ENCODE data around the gene KIF14. TPM values are rescaled to one million over a fixed set of nuclear protein-coding genes. Genes with fewer than 3 reads are reported as not detected.

Gene KIF14
- 1.0 TPM for total RNA-seq

GRCh38 chr1:200620273-200621131 is at the start of gene KIF14:
TSS of gene KIF14 (minus strand) at chr1:200620751. CDS start at chr1:200618723, 2,028 bp downstream.
- Histone ChIP-seq H3K4me3 (ENCODE audit: low read length in 3 of 3) (peak within 1 kb of the TSS; percentile 83 to 88 (median 83)), H3K9me3 (ENCODE audit: control insufficient read depth in 3 of 3, low read length in 3 of 3) (no peaks in the 10 kb centered on the region), H3K4me1 (ENCODE audit: control insufficient read depth in 3 of 3, insufficient read depth in 3 of 3, low read length in 3 of 3) (peaks cover 3 to 6% (median 4%) of the 10 kb centered on the region in 3 donors), H3K27ac (ENCODE audit: low read depth, low read length) (no peak within 1 kb of the TSS), H3K36me3 (ENCODE audit: control insufficient read depth in 3 of 3, insufficient read depth in 3 of 3, low read length in 3 of 3) (no peaks in the 10 kb centered on the region), H3K9ac (ENCODE audit: low read depth in 1 of 3, low read length in 3 of 3) (peak within 1 kb of the TSS; percentile 71 to 81 (median 77)), H3K27me3 (ENCODE audit: control insufficient read depth in 3 of 3, insufficient read depth in 3 of 3, low read length in 3 of 3) (no peaks in the 10 kb centered on the region)

- no peaks in the 10 kb centered on the region for H3K27me3 ChIP-seq (ENCODE audit: control insufficient read depth in 3 of 3, insufficient read depth in 3 of 3, low read length in 3 of 3)
- peaks cover 0 to 6% (median 3%) of the 10 kb centered on the region in 3 donors for H3K36me3 ChIP-seq (ENCODE audit: control insufficient read depth in 3 of 3, insufficient read depth in 3 of 3, low read length in 3 of 3)
- H3K9ac ChIP-seq (ENCODE audit: low read depth in 1 of 3, low read length in 3 of 3), result peak within 1 kb of the TSS; percentile 98 to 100 (median 99)
- H3K27ac ChIP-seq (ENCODE audit: low read depth, low read length), result peak within 1 kb of the TSS; percentile 99
- H3K9me3 ChIP-seq (ENCODE audit: control insufficient read depth in 3 of 3, low read length in 3 of 3), result no peaks in the 10 kb centered on the region
- H3K4me1 ChIP-seq (ENCODE audit: control insufficient read depth in 3 of 3, insufficient read depth in 3 of 3, low read length in 3 of 3), result peaks cover 6 to 19% (median 13%) of the 10 kb centered on the region in 3 donors
- H3K4me3 ChIP-seq (ENCODE audit: low read length in 3 of 3), result peak within 1 kb of the TSS; percentile 86 to 88 (median 88)
These were observed 49.0 kb upstream of the KIF14 start, which contains the start of gene DDX59 for GRCh38 chr1:200669314-200670241. TSS of gene DDX59 (minus strand) at chr1:200669907. CDS start at chr1:200666740, 3,167 bp downstream.

- Histone ChIP-seq H3K9ac (ENCODE audit: low read depth in 1 of 3, low read length in 3 of 3) (peak overlapping the region; percentile 98 to 100 (median 99)), H3K9me3 (ENCODE audit: control insufficient read depth in 3 of 3, low read length in 3 of 3) (no peaks in the 10 kb centered on the region), H3K4me3 (ENCODE audit: low read length in 3 of 3) (peak overlapping the region; percentile 81 to 88 (median 88)), H3K4me1 (ENCODE audit: control insufficient read depth in 3 of 3, insufficient read depth in 3 of 3, low read length in 3 of 3) (peaks cover 6 to 19% (median 13%) of the 10 kb centered on the region in 3 donors), H3K36me3 (ENCODE audit: control insufficient read depth in 3 of 3, insufficient read depth in 3 of 3, low read length in 3 of 3) (peaks cover 3 to 11% (median 6%) of the 10 kb centered on the region in 3 donors), H3K27ac (ENCODE audit: low read depth, low read length) (peak overlapping the region; percentile 99), H3K27me3 (ENCODE audit: control insufficient read depth in 3 of 3, insufficient read depth in 3 of 3, low read length in 3 of 3) (no peaks in the 10 kb centered on the region)
These were observed 48.2 kb upstream of the KIF14 start for GRCh38 chr1:200668514-200669313.

- Histone ChIP-seq H3K4me1 (ENCODE audit: control insufficient read depth in 3 of 3, insufficient read depth in 3 of 3, low read length in 3 of 3) (peaks cover 6 to 19% (median 13%) of the 10 kb centered on the region in 3 donors), H3K27ac (ENCODE audit: low read depth, low read length) (peak overlapping the region; percentile 31), H3K36me3 (ENCODE audit: control insufficient read depth in 3 of 3, insufficient read depth in 3 of 3, low read length in 3 of 3) (peaks cover 7 to 22% (median 19%) of the 10 kb centered on the region in 3 donors), H3K9me3 (ENCODE audit: control insufficient read depth in 3 of 3, low read length in 3 of 3) (no peaks in the 10 kb centered on the region), H3K4me3 (ENCODE audit: low read length in 3 of 3) (no peak overlapping the region), H3K9ac (ENCODE audit: low read depth in 1 of 3, low read length in 3 of 3) (peak overlapping the region in 1 of 3 donors; percentile 8), H3K27me3 (ENCODE audit: control insufficient read depth in 3 of 3, insufficient read depth in 3 of 3, low read length in 3 of 3) (no peaks in the 10 kb centered on the region)
These were observed 45.8 kb upstream of the KIF14 start for GRCh38 chr1:200666309-200666708.

- H3K27ac ChIP-seq (ENCODE audit: low read depth, low read length), result peak overlapping the region; percentile 31
- peaks cover 4 to 18% (median 13%) of the 10 kb centered on the region in 3 donors for H3K4me1 ChIP-seq (ENCODE audit: control insufficient read depth in 3 of 3, insufficient read depth in 3 of 3, low read length in 3 of 3)
- H3K36me3 ChIP-seq (ENCODE audit: control insufficient read depth in 3 of 3, insufficient read depth in 3 of 3, low read length in 3 of 3), result peaks cover 7 to 22% (median 21%) of the 10 kb centered on the region in 3 donors
- no peaks in the 10 kb centered on the region for H3K9me3 ChIP-seq (ENCODE audit: control insufficient read depth in 3 of 3, low read length in 3 of 3)
- peak overlapping the region in 1 of 3 donors; percentile 8 for H3K9ac ChIP-seq (ENCODE audit: low read depth in 1 of 3, low read length in 3 of 3)
- no peak overlapping the region for H3K4me3 ChIP-seq (ENCODE audit: low read length in 3 of 3)
- no peaks in the 10 kb centered on the region for H3K27me3 ChIP-seq (ENCODE audit: control insufficient read depth in 3 of 3, insufficient read depth in 3 of 3, low read length in 3 of 3)
These were observed 45.3 kb upstream of the KIF14 start for GRCh38 chr1:200665861-200666260.

GRCh38 chr1:200660719-200661118 is 40.2 kb upstream of the KIF14 start:
- H3K9ac ChIP-seq (ENCODE audit: low read depth in 1 of 3, low read length in 3 of 3), result no peak overlapping the region
- no peaks in the 10 kb centered on the region for H3K27me3 ChIP-seq (ENCODE audit: control insufficient read depth in 3 of 3, insufficient read depth in 3 of 3, low read length in 3 of 3)
- H3K9me3 ChIP-seq (ENCODE audit: control insufficient read depth in 3 of 3, low read length in 3 of 3), result no peaks in the 10 kb centered on the region
- no peak overlapping the region for H3K4me3 ChIP-seq (ENCODE audit: low read length in 3 of 3)
- H3K36me3 ChIP-seq (ENCODE audit: control insufficient read depth in 3 of 3, insufficient read depth in 3 of 3, low read length in 3 of 3), result peaks cover 21 to 53% (median 50%) of the 10 kb centered on the region in 3 donors
- no peak overlapping the region for H3K27ac ChIP-seq (ENCODE audit: low read depth, low read length)
- peaks cover 0 to 2% (median 0%) of the 10 kb centered on the region in 3 donors for H3K4me1 ChIP-seq (ENCODE audit: control insufficient read depth in 3 of 3, insufficient read depth in 3 of 3, low read length in 3 of 3)

GRCh38 chr1:200659269-200659668 is 38.7 kb upstream of the KIF14 start:
- Histone ChIP-seq H3K4me3 (ENCODE audit: low read length in 3 of 3) (no peak overlapping the region), H3K9me3 (ENCODE audit: control insufficient read depth in 3 of 3, low read length in 3 of 3) (no peaks in the 10 kb centered on the region), H3K27me3 (ENCODE audit: control insufficient read depth in 3 of 3, insufficient read depth in 3 of 3, low read length in 3 of 3) (no peaks in the 10 kb centered on the region), H3K9ac (ENCODE audit: low read depth in 1 of 3, low read length in 3 of 3) (no peak overlapping the region), H3K36me3 (ENCODE audit: control insufficient read depth in 3 of 3, insufficient read depth in 3 of 3, low read length in 3 of 3) (peaks cover 21 to 61% (median 54%) of the 10 kb centered on the region in 3 donors), H3K27ac (ENCODE audit: low read depth, low read length) (no peak overlapping the region), H3K4me1 (ENCODE audit: control insufficient read depth in 3 of 3, insufficient read depth in 3 of 3, low read length in 3 of 3) (no peaks in the 10 kb centered on the region)

- Histone ChIP-seq H3K4me3 (ENCODE audit: low read length in 3 of 3) (no peak overlapping the region), H3K4me1 (ENCODE audit: control insufficient read depth in 3 of 3, insufficient read depth in 3 of 3, low read length in 3 of 3) (no peaks in the 10 kb centered on the region), H3K36me3 (ENCODE audit: control insufficient read depth in 3 of 3, insufficient read depth in 3 of 3, low read length in 3 of 3) (peaks cover 20 to 58% (median 50%) of the 10 kb centered on the region in 3 donors), H3K9ac (ENCODE audit: low read depth in 1 of 3, low read length in 3 of 3) (no peak overlapping the region), H3K27me3 (ENCODE audit: control insufficient read depth in 3 of 3, insufficient read depth in 3 of 3, low read length in 3 of 3) (no peaks in the 10 kb centered on the region), H3K9me3 (ENCODE audit: control insufficient read depth in 3 of 3, low read length in 3 of 3) (no peaks in the 10 kb centered on the region), H3K27ac (ENCODE audit: low read depth, low read length) (no peak overlapping the region)
These were observed 37.7 kb upstream of the KIF14 start for GRCh38 chr1:200658037-200658818.

Measured in skeletal muscle tissue (tissue), 4 donors.